Neural cell (in vitro differentiated cells): Measurements from ENCODE around the gene ARHGEF11. TPM values are rescaled to one million over a fixed set of nuclear protein-coding genes. Genes with fewer than 3 reads are reported as not detected.

Experiments used
- H2AFZ ChIP-seq: fragments of 200-600, 300-800 bp; sonication (generic), shearing (Covaris generic); 2 replicates; pipeline ENCODE4 v1.6.0; 2014; ENCODE audit warnings: low read depth, mild to moderate bottlenecking, antibody characterized with exemption, low read length, moderate library complexity
- H3F3A ChIP-seq: fragments of 200-600 bp; shearing (Covaris generic); 2 replicates; pipeline ENCODE4 v1.6.1; 2016; ENCODE audit warnings: mild to moderate bottlenecking, moderate library complexity, mixed read lengths, antibody characterized with exemption, low read length; ENCODE audit not compliant: insufficient read depth, poor library complexity, severe bottlenecking
- H3K27ac ChIP-seq: fragments of 200-600, 300-800 bp; sonication (generic), shearing (Covaris generic); 2 replicates; pipeline ENCODE4 v1.5.1; 2014; ENCODE audit warnings: mild to moderate bottlenecking, low read length, moderate library complexity
- H3K27me3 ChIP-seq: fragments of 300-800, 200-600 bp; sonication (generic), shearing (Covaris generic); 2 replicates; pipeline ENCODE4 v1.6.0; 2014; ENCODE audit warnings: mild to moderate bottlenecking, low read depth, low read length, moderate library complexity; ENCODE audit not compliant: insufficient read depth
- H3K36me3 ChIP-seq: fragments of 300-800, 200-600 bp; sonication (generic), shearing (Covaris generic); 2 replicates; pipeline ENCODE4 v1.5.1; 2014; ENCODE audit warnings: mild to moderate bottlenecking, antibody characterized with exemption, low read length, moderate library complexity; ENCODE audit not compliant: insufficient read depth
- H3K4me2 ChIP-seq: fragments of 300-800, 200-600 bp; sonication (generic), shearing (Covaris generic); 2 replicates; pipeline ENCODE4 v1.6.0; 2014; ENCODE audit warnings: mild to moderate bottlenecking, low read length
- H3K4me3 ChIP-seq: fragments of 300-800, 200-600 bp; sonication (generic), shearing (Covaris generic); 2 replicates; pipeline ENCODE4 v1.5.1; 2014; ENCODE audit warnings: mild to moderate bottlenecking, low read length, moderate library complexity
- H3K79me2 ChIP-seq: fragments of 200-600 bp; shearing (Covaris generic); replicated peaks from 2 replicates; pipeline ENCODE4 v1.6.0; 2014; ENCODE audit warnings: mild to moderate bottlenecking, low read length, moderate library complexity; ENCODE audit not compliant: insufficient read depth
- H3K9ac ChIP-seq: fragments of 300-800, 200-600 bp; sonication (generic), shearing (Covaris generic); 2 replicates; pipeline ENCODE4 v1.6.1; 2016; ENCODE audit warnings: mild to moderate bottlenecking, low read length, mixed read lengths
- H3K9me2 ChIP-seq: fragments of 200-600 bp; shearing (Covaris generic); 2 replicates; pipeline ENCODE4 v1.6.1; 2016; ENCODE audit warnings: mild to moderate bottlenecking, low read length, mixed read lengths; ENCODE audit not compliant: insufficient read depth
- H3K9me3 ChIP-seq: fragments of 200-600, 300-800 bp; sonication (generic), shearing (Covaris generic); 2 replicates; pipeline ENCODE4 v1.6.1; 2016; ENCODE audit warnings: mild to moderate bottlenecking, mixed run types, low read length, moderate library complexity, mixed read lengths
- H4K20me1 ChIP-seq: fragments of 200-600 bp; shearing (Covaris generic); 2 replicates; pipeline ENCODE4 v1.6.1; 2016; ENCODE audit warnings: mild to moderate bottlenecking, mixed run types; ENCODE audit not compliant: insufficient read depth
- EP300 ChIP-seq: fragments of 450-650 bp; conservative IDR thresholded peaks from 2 replicates; pipeline ENCODE4 v1.6.1; 2014; ENCODE audit warnings: antibody characterized with exemption, mild to moderate bottlenecking, moderate library complexity; ENCODE audit not compliant: poor library complexity, severe bottlenecking
- EZH2 ChIP-seq: fragments of 200-600, 300-800 bp; shearing (Covaris generic), sonication (generic); IDR thresholded peaks from 2 replicates; pipeline ENCODE4 v1.6.1; 2014; ENCODE audit warnings: antibody characterized with exemption, low read length, borderline replicate concordance, mild to moderate bottlenecking; ENCODE audit not compliant: insufficient read depth, poor library complexity, severe bottlenecking
- MXI1 ChIP-seq: fragments of 450-650 bp; conservative IDR thresholded peaks from 2 replicates; pipeline ENCODE4 v1.6.1; 2014; ENCODE audit warnings: antibody characterized with exemption, mild to moderate bottlenecking; ENCODE audit not compliant: poor library complexity, severe bottlenecking
- POLR2AphosphoS5 ChIP-seq: IDR thresholded peaks from 2 replicates; pipeline ENCODE4 v1.6.1; 2012
- RAD21 ChIP-seq: fragments of 450-650 bp; conservative IDR thresholded peaks from 2 replicates; pipeline ENCODE4 v1.6.1; 2014; ENCODE audit warnings: antibody characterized with exemption, mild to moderate bottlenecking, moderate library complexity
- SMC3 ChIP-seq: fragments of 450-650 bp; conservative IDR thresholded peaks from 2 replicates; pipeline ENCODE4 v1.6.1; 2014; ENCODE audit warnings: antibody characterized with exemption, mild to moderate bottlenecking, moderate library complexity; ENCODE audit not compliant: poor library complexity
- TAF1 ChIP-seq: IDR thresholded peaks from 2 replicates; pipeline ENCODE4 v1.6.1; 2012; ENCODE audit warnings: low read depth
- polyA plus RNA-seq: library from polyadenylated mRNA; depleted of rRNA; stranded (reverse); fragments of >200 nt; gene quantifications from 2 replicates; pipeline ENCODE4 v1.2.3, GENCODE V29; 2014
- TF ChIP-seq, protein P1 (sequence below): fragments of 450-650 bp; IDR thresholded peaks from 2 replicates; pipeline ENCODE4 v1.5.1; 2014; ENCODE audit warnings: antibody characterized with exemption, mild to moderate bottlenecking, moderate library complexity; ENCODE audit not compliant: poor library complexity, severe bottlenecking
- TF ChIP-seq, protein P2 (sequence below): IDR thresholded peaks from 2 replicates; pipeline ENCODE4 v1.6.1; 2012; ENCODE audit warnings: borderline replicate concordance

Gene ARHGEF11
- polyA plus RNA-seq, 1 donor from 2014 or later: 33.2 TPM

DNA sequence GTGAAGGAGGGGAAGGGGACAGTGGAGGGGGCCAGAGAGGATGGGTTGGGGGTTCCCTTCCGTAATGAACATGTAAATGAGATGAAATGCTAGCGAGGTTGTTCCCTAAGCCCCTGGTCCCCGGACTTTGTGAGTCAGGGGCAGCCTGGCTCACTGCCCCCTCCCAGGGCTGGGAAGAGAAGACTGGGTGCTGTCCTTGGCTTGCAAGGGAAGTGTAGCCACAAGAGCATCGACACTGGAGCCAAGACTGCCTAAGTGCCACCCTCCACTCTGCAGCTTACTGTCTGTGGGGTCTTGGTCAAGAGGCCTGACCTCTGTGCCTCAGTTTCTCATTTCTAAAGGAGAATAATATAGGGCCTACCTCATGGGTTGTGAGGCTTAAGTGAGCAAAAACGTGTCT lies 151.5 kb downstream of the ARHGEF11 start:
- Histone ChIP-seq H3K4me2 (no peak overlapping the region), H3K9me2 (no peaks in the 10 kb centered on the region), H4K20me1 (no peaks in the 10 kb centered on the region), H2AFZ (no peak overlapping the region), H3K9ac (no peak overlapping the region), H3K36me3 (no peaks in the 10 kb centered on the region), H3K9me3 (no peaks in the 10 kb centered on the region), H3K27me3 (peaks cover 46% of the 10 kb centered on the region), H3K79me2 (no peaks in the 10 kb centered on the region), H3F3A (no peaks in the 10 kb centered on the region), H3K27ac (no peak overlapping the region), H3K4me3 (no peak overlapping the region)
- TF ChIP-seq MXI1 (no peak), RAD21 (no peak), EP300 (no peak), POLR2AphosphoS5 (no peak), EZH2 (no peak), TAF1 (no peak), SMC3 (no peak)
- TF ChIP-seq, protein P1, sequence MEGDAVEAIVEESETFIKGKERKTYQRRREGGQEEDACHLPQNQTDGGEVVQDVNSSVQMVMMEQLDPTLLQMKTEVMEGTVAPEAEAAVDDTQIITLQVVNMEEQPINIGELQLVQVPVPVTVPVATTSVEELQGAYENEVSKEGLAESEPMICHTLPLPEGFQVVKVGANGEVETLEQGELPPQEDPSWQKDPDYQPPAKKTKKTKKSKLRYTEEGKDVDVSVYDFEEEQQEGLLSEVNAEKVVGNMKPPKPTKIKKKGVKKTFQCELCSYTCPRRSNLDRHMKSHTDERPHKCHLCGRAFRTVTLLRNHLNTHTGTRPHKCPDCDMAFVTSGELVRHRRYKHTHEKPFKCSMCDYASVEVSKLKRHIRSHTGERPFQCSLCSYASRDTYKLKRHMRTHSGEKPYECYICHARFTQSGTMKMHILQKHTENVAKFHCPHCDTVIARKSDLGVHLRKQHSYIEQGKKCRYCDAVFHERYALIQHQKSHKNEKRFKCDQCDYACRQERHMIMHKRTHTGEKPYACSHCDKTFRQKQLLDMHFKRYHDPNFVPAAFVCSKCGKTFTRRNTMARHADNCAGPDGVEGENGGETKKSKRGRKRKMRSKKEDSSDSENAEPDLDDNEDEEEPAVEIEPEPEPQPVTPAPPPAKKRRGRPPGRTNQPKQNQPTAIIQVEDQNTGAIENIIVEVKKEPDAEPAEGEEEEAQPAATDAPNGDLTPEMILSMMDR: no peak
- TF ChIP-seq, protein P2, sequence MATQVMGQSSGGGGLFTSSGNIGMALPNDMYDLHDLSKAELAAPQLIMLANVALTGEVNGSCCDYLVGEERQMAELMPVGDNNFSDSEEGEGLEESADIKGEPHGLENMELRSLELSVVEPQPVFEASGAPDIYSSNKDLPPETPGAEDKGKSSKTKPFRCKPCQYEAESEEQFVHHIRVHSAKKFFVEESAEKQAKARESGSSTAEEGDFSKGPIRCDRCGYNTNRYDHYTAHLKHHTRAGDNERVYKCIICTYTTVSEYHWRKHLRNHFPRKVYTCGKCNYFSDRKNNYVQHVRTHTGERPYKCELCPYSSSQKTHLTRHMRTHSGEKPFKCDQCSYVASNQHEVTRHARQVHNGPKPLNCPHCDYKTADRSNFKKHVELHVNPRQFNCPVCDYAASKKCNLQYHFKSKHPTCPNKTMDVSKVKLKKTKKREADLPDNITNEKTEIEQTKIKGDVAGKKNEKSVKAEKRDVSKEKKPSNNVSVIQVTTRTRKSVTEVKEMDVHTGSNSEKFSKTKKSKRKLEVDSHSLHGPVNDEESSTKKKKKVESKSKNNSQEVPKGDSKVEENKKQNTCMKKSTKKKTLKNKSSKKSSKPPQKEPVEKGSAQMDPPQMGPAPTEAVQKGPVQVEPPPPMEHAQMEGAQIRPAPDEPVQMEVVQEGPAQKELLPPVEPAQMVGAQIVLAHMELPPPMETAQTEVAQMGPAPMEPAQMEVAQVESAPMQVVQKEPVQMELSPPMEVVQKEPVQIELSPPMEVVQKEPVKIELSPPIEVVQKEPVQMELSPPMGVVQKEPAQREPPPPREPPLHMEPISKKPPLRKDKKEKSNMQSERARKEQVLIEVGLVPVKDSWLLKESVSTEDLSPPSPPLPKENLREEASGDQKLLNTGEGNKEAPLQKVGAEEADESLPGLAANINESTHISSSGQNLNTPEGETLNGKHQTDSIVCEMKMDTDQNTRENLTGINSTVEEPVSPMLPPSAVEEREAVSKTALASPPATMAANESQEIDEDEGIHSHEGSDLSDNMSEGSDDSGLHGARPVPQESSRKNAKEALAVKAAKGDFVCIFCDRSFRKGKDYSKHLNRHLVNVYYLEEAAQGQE: no peak

DNA sequence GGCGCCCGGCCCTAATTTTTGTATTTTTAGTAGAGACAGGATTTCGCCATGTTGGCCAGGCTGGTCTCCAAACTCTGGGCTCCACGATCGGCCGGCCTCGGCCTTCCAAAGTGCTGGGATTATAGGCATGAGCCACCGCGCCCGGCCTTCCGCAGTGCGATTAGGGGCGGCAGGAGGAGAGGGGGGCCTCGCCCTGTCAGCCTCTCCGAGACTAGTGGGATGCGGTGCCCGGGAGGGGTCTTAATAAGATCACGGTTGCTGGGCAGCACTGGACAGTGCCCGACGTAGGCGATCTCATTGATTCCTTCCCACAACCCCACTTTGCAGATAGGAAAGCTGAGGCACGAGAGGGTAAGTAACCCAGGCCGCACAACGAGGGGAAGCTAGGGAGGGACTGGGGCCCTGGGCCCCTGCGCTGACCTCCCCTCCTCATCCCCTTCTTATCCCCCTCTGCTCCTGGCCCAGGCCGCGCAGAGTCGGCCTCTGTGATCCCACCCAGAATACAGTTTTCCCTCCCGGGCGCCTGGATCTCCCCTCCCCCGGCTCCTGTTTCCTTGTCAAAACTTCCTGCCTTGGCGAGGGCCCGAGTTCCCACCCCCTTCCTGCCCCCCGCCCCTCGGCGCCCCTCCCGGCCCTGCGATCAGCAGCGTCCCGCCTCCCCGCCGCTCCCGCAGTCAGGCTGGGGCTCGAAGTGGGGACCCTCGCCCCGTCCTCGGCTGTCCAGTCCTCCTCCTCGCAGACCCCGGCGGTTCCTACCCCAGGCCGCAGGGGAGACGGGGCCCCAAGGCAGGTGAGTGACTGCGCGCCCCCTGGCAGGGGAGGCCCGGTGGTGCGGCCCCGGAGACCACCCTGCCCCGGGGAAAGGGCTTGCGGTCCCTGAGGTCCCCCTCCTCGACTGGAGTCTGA lies 152.2 kb downstream of the ARHGEF11 start, which contains the start of gene PEAR1:
TSS of gene PEAR1 (plus strand) at position 671 of the 906 bp plus-strand sequence. CDS start 10,209 bp downstream, outside the sequence.
- Histone ChIP-seq H4K20me1 (no peaks in the 10 kb centered on the region), H3K27ac (no peak within 1 kb of the TSS), H3K4me2 (no peak within 1 kb of the TSS), H3K9me2 (no peaks in the 10 kb centered on the region), H3K9ac (no peak within 1 kb of the TSS), H3K27me3 (peaks cover 46% of the 10 kb centered on the region), H3K36me3 (no peaks in the 10 kb centered on the region), H3F3A (no peaks in the 10 kb centered on the region), H2AFZ (no peak within 1 kb of the TSS), H3K79me2 (no peaks in the 10 kb centered on the region), H3K4me3 (no peak within 1 kb of the TSS), H3K9me3 (no peaks in the 10 kb centered on the region)
- TF ChIP-seq EP300 (no peak), MXI1 (no peak), SMC3 (no peak), TAF1 (no peak), EZH2 (no peak), RAD21 (no peak), POLR2AphosphoS5 (no peak)
- TF ChIP-seq, protein P1: no peak
- TF ChIP-seq, protein P2: no peak
